HFFc6 (cell line): ENCODE results near the gene OTUB2. TPM values are rescaled to one million over a fixed set of nuclear protein-coding genes. Genes with fewer than 3 reads are reported as not detected.

Experiments used
- DNase-seq: peaks from one replicate; pipeline ENCODE4 v3.0.0-alpha.2; 2018
- H3K27ac Mint-ChIP-seq: 2 replicates; pipeline ENCODE4 v1.8.0; 2020; ENCODE audit warnings: mild to moderate bottlenecking, mixed read lengths
- H3K27me3 Mint-ChIP-seq: 2 replicates; pipeline ENCODE4 v1.8.0; 2021; ENCODE audit warnings: mild to moderate bottlenecking, moderate library complexity, mixed read lengths; ENCODE audit not compliant: insufficient read depth
- H3K36me3 Mint-ChIP-seq: 2 replicates; pipeline ENCODE4 v1.8.0; 2021; ENCODE audit warnings: low read depth, mixed read lengths
- H3K4me1 Mint-ChIP-seq: 2 replicates; pipeline ENCODE4 v1.8.0; 2020; ENCODE audit warnings: low read depth, mixed read lengths
- H3K4me3 Mint-ChIP-seq: 2 replicates; pipeline ENCODE4 v1.8.0; 2020; ENCODE audit warnings: mild to moderate bottlenecking, moderate library complexity, mixed read lengths
- H3K9me3 Mint-ChIP-seq: 2 replicates; pipeline ENCODE4 v1.8.0; 2020; ENCODE audit warnings: mild to moderate bottlenecking, mixed read lengths
- long read RNA-seq: library from polyadenylated mRNA; unstranded; transcript quantifications from one replicate; pipeline ENCODE4 v2.0.0, GENCODE V29; 2019
- total RNA-seq, 6 experiments: library from RNA; stranded (reverse); fragmentation: NEBNext Ultra II Directional; extraction: Animal tissue kit (Norgen Biotek cat#: 25700); gene quantifications; 2 replicates in 1 of 6; 3 replicates in 5 of 6; pipeline ENCODE4 v1.2.3, GENCODE V29; 2021
- TF ChIP-seq, protein P1 (sequence below): fragments of 200-600 bp; sonication (generic); IDR thresholded peaks from 2 replicates; pipeline ENCODE4 v1.5.0; 2021; ENCODE audit warnings: antibody characterized with exemption, mild to moderate bottlenecking

Gene OTUB2
- 1 to 10 TPM in 4 of 6 experiments, under 1 TPM in 2; 0.77 to 1.8 (median 1.2) TPM for total RNA-seq
- long read RNA-seq, partial matches to known transcripts: 0 of 2 reads
- long read RNA-seq, other reads (novel, unspliced or antisense): 0 of 2 reads

DNA sequence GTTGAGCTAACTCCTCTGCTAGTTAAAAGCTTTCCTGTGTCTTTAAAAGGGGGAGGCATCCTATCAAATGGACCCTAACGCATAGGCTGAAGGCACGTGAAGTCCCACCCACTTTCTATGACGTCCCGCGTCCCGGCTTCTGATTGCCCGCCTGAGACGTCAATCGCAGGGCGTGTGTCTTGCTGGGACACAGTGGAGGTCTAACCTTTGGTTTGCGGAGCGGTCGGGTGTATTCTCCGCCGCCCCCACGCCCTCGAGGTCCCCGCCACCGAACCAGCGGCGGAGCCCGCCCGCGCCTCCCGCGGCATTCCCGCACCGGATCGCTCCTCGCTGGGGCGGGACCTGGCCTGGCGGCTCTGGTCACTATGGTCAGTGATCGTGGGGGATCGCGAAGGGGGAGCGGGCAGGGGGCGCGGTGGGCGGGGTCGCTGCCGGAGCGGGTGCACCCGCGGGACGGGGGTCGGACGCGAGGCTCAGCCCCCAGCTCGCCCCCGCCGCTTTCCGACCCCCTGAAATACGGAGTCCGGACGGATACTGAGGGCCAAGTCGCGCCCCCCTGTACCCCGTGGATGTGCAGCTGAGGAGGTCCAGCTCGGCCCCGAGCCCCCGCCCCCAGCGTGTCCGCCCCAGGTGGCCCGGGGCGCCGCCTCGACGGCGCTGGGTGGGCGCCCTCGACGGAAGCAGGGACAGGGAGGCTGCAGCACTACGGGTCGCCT is at the start of gene OTUB2:
TSS of gene OTUB2 (plus strand) at position 168 of the 716 bp plus-strand sequence. CDS start at position 366, 198 bp downstream.
- Mint-ChIP-seq H3K4me1 (peaks cover 11% of the 10 kb centered on the region), H3K27ac (0 out of 2 replicates have a peak within 1 kb of the TSS, but pooled peaks have one; percentile 5), H3K36me3 (no peaks in the 10 kb centered on the region), H3K9me3 (no peaks in the 10 kb centered on the region), H3K27me3 (peaks cover 3% of the 10 kb centered on the region; the same call in 1 of the 2 replicates), H3K4me3 (peak within 1 kb of the TSS; percentile 77)
- TF ChIP-seq, protein P1, sequence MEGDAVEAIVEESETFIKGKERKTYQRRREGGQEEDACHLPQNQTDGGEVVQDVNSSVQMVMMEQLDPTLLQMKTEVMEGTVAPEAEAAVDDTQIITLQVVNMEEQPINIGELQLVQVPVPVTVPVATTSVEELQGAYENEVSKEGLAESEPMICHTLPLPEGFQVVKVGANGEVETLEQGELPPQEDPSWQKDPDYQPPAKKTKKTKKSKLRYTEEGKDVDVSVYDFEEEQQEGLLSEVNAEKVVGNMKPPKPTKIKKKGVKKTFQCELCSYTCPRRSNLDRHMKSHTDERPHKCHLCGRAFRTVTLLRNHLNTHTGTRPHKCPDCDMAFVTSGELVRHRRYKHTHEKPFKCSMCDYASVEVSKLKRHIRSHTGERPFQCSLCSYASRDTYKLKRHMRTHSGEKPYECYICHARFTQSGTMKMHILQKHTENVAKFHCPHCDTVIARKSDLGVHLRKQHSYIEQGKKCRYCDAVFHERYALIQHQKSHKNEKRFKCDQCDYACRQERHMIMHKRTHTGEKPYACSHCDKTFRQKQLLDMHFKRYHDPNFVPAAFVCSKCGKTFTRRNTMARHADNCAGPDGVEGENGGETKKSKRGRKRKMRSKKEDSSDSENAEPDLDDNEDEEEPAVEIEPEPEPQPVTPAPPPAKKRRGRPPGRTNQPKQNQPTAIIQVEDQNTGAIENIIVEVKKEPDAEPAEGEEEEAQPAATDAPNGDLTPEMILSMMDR: no peak
- peak; percentile 98 for DNase-seq

DNA sequence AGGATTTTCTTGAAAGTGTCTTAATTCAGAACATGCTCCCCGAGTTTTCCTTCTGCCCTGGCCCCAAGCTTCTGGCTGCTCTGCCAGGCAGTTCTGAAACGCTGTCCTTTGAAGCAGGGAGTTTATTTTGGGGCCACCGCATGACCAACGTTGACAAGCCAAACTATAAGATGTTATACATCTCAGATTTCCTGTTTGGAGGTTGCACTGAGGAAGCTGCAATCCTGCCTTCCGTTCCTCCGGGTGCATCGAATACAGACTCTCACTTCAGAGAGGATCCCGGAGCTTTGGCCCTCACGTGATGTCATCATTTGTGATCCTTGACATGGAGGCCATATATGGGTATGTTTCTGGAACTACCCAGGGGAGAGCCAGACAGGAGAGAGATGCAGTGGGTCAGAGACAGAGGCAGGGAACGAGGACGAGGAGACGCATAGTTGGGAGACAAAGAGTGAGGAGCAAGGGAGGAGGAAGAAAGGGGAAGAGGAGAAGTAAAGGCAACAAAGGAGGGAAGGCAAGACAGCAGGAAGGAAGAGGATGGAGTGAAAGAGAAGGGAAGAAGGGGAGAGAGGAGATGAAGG is 49.6 kb upstream of the OTUB2 start, which contains the start of gene ASB2:
TSS of gene ASB2 (minus strand) at position 94 of the 581 bp plus-strand sequence. CDS start 12,031 bp downstream, outside the sequence.
- Mint-ChIP-seq H3K9me3 (no peaks in the 10 kb centered on the region), H3K4me3 (peak within 1 kb of the TSS; percentile 1; the same call in 1 of the 2 replicates), H3K4me1 (peaks cover 21% of the 10 kb centered on the region), H3K27ac (no peak within 1 kb of the TSS), H3K36me3 (no peaks in the 10 kb centered on the region), H3K27me3 (peaks cover 12% of the 10 kb centered on the region)
- DNase-seq: no peak
- TF ChIP-seq, protein P1: no peak

DNA sequence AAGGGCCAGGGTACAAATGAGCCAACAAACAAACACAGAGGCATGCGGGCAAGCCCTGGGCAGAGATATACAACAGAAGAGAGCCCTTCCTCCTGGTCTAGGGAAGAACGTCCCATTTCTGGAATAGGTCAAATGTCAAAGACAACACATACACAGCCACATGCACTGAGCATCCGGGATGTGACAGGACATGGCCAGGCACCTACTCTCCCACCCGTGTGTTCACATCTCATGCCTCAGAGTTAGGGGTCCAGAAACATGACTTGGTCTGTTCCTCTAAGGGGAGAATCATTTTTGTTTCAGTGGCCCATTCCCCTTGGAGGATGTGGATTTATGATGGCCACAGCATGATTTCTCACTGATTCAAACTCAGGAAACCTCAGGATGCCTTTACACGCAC is 49.0 kb upstream of the OTUB2 start:
- peaks cover 21% of the 10 kb centered on the region for H3K4me1 Mint-ChIP-seq
- H3K9me3 Mint-ChIP-seq: no peaks in the 10 kb centered on the region
- H3K36me3 Mint-ChIP-seq: no peaks in the 10 kb centered on the region
- no peak overlapping the region for H3K27ac Mint-ChIP-seq
- no peak for DNase-seq
- TF ChIP-seq, protein P1: no peak
- peaks cover 12% of the 10 kb centered on the region for H3K27me3 Mint-ChIP-seq
- no peak overlapping the region for H3K4me3 Mint-ChIP-seq

DNA sequence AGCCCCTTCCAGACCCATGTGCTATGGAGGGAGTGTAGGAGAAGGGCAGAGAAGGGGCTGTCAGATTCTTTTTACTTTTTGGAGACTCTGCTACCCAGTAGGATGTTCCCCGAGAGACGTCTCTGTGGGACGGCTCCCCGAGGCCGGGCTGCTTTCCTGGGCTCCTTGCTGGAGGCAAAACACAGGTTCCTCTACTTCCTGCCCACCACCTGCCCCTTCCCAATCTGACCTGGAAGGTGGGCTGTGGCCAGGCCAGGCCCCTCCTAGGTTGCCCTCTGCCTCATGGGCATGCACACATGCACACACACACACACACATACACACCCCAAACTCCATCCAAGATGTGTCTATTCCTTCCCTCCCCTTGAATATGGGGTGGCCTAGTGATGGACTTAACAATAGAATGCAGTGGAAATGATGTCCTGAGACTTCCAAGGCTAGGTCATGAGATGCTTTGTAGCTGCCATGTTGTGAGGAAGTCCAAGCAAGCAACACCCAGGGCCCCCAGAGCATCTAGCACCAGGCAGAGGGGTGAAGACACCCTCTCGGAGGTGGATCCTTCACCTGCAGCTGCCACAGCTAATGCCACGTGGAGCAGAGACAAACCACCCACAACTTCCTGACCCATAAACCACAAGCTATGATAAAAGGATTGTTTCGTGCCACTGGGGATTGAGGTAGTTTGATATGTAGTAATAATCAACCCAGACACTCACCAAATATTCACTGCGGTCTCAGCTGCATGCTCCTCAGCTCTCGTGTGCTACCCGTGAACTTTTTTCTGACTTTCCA is 48.2 kb upstream of the OTUB2 start:
- Mint-ChIP-seq H3K9me3 (no peaks in the 10 kb centered on the region), H3K36me3 (no peaks in the 10 kb centered on the region), H3K27me3 (peaks cover 10% of the 10 kb centered on the region), H3K4me1 (peaks cover 21% of the 10 kb centered on the region), H3K4me3 (no peak overlapping the region), H3K27ac (no peak overlapping the region)
- TF ChIP-seq, protein P1: no peak
- DNase-seq: no peak

DNA sequence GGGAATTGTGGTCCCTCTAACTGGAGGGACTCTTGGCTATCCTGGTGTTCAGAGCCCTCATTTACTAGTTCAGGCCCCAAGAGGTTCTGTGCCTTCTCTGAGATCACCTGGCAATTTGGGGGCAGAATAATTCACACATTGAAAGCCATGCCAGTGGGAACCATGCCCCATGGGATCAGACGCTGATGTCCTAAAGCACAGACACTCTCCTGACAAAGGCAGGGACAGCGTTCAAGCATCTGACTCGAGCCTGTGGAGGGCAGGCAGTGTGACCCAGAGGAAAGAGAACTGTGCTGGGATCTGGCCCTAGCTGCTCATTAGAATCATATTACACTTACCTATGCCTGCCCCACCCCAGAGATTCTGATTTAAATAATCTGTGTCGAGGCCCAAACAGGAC is 47.4 kb upstream of the OTUB2 start:
- no peak overlapping the region for H3K27ac Mint-ChIP-seq
- no peaks in the 10 kb centered on the region for H3K9me3 Mint-ChIP-seq
- peaks cover 22% of the 10 kb centered on the region for H3K4me1 Mint-ChIP-seq
- peaks cover 10% of the 10 kb centered on the region for H3K27me3 Mint-ChIP-seq
- TF ChIP-seq, protein P1: no peak
- no peak overlapping the region for H3K4me3 Mint-ChIP-seq
- DNase-seq: no peak
- H3K36me3 Mint-ChIP-seq: no peaks in the 10 kb centered on the region
